ENCODE data around the gene ACOT9. TPM values are rescaled to one million over a fixed set of nuclear protein-coding genes. Genes with fewer than 3 reads are reported as not detected.

Gene ACOT9
- total and polyA plus RNA-seq, 10 donors: 25.7 to 46.9 (median 38.5) TPM

DNA sequence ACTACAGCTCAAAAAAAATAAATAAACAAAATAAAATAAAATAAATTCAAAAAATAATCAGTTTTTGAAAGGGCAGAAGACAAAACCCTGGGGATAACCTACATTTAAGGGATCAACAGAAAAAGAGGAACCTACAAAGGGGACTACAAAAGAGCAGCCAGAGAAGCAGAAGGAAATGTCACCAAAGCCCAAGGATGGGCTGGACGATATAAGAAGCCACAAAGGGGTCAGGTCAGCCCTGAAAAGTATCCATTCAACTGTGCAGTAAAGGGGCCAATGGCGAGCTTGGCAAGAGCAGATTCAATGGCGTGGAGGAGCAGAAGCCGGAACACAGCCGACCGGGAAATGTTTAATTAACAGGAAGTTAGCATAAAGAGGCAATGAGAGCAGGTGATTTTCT, 16.9 kb downstream of the ACOT9 start:
- Histone ChIP-seq H3K4me1 (peaks cover 0 to 13% (median 0%) of the 10 kb centered on the region in 6 donors), H3K4me3 (no peak overlapping the region), H3K27ac (peak overlapping the region in 4 of 8 donors; percentile 18 to 64 (median 52)), H3K27me3 (replicated peaks in 1 of 7) (no peaks in the 10 kb centered on the region), H3K36me3 (peaks cover 0 to 97% (median 18%) of the 10 kb centered on the region in 6 donors), H3K9me3 (no peaks in the 10 kb centered on the region)
- intact Hi-C loops (cut with DNase I; ENCODE audit: low total_unique reads): no loop called here
- DNase-seq: no peak
- WGBS, 5 donors: 26 to 58% (median 40%) methylated on average over 6 of the region's 6 CpGs
- TF ChIP-seq, protein P1, sequence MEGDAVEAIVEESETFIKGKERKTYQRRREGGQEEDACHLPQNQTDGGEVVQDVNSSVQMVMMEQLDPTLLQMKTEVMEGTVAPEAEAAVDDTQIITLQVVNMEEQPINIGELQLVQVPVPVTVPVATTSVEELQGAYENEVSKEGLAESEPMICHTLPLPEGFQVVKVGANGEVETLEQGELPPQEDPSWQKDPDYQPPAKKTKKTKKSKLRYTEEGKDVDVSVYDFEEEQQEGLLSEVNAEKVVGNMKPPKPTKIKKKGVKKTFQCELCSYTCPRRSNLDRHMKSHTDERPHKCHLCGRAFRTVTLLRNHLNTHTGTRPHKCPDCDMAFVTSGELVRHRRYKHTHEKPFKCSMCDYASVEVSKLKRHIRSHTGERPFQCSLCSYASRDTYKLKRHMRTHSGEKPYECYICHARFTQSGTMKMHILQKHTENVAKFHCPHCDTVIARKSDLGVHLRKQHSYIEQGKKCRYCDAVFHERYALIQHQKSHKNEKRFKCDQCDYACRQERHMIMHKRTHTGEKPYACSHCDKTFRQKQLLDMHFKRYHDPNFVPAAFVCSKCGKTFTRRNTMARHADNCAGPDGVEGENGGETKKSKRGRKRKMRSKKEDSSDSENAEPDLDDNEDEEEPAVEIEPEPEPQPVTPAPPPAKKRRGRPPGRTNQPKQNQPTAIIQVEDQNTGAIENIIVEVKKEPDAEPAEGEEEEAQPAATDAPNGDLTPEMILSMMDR (IDR thresholded peaks at IDR 0.05 in 8 of 11, conservative IDR thresholded peaks at IDR 0.05 in 3 of 11): no peak
- TF ChIP-seq POLR2AphosphoS5 (IDR thresholded peaks at IDR 0.05) (no peak), POLR2A (IDR thresholded peaks at IDR 0.05) (no peak)

DNA sequence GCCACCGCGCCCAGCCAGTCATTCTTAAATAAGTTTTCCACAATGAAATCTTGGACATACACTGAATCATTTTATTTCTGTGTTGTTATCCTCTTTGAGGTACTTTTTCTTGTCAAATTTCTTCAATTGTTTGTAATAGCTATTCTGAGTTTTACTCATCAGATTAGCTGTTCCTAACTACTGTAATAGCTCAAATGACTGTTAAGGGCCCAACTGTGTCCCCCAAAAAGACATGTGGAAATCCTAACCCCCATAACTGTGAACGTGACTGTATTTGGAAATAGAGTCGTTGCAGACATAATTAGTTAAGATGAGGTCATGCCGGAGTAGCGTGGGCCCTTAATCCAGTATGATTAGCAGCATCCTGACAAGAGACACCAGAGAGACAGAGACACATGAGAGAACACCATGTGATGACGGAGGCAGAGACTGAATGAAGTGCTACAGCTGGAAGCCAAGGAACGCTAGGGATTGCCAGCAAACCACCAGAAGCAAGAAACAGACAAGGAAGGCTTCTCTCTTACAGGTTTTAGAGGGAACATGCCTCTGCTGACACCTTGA, 22.9 kb downstream of the ACOT9 start:
- TF ChIP-seq POLR2AphosphoS5 (IDR thresholded peaks at IDR 0.05): no peak
- TF ChIP-seq POLR2A (IDR thresholded peaks at IDR 0.05): no peak
- TF ChIP-seq, protein P1 (IDR thresholded peaks at IDR 0.05 in 8 of 11, conservative IDR thresholded peaks at IDR 0.05 in 3 of 11): no peak
- H3K27ac ChIP-seq: no peak overlapping the region
- intact Hi-C loops (cut with DNase I; ENCODE audit: low total_unique reads): no loop called here
- no peaks in the 10 kb centered on the region for H3K9me3 ChIP-seq
- 68 to 97% (median 84%) methylated on average over 8 of the region's 8 CpGs for WGBS, 5 donors
- H3K4me1 ChIP-seq: no peaks in the 10 kb centered on the region
- no peak for DNase-seq
- H3K27me3 ChIP-seq (replicated peaks in 1 of 7): no peaks in the 10 kb centered on the region
- no peak overlapping the region for H3K4me3 ChIP-seq
- H3K36me3 ChIP-seq: peaks cover 0 to 99% (median 7%) of the 10 kb centered on the region in 6 donors

GRCh38 chrX:23705235-23705634, 37.8 kb downstream of the ACOT9 start:
- TF ChIP-seq, protein P1 (IDR thresholded peaks at IDR 0.05 in 8 of 11, conservative IDR thresholded peaks at IDR 0.05 in 3 of 11): no peak
- TF ChIP-seq POLR2A (IDR thresholded peaks at IDR 0.05): no peak
- no peak for TF ChIP-seq POLR2AphosphoS5 (IDR thresholded peaks at IDR 0.05)
- Histone ChIP-seq H3K9me3 (no peaks in the 10 kb centered on the region), H3K27ac (no peak overlapping the region), H3K4me3 (no peak overlapping the region), H3K27me3 (replicated peaks in 1 of 7) (no peaks in the 10 kb centered on the region), H3K36me3 (peaks cover 0 to 95% (median 22%) of the 10 kb centered on the region in 6 donors), H3K4me1 (no peaks in the 10 kb centered on the region)
- intact Hi-C loops (cut with DNase I; ENCODE audit: low total_unique reads): no loop called here
- DNase-seq: no peak
- WGBS, 5 donors: 74 to 100% (median 83%) methylated on average over 5 of the region's 5 CpGs

GRCh38 chrX:23704673-23705206, 38.3 kb downstream of the ACOT9 start:
- Histone ChIP-seq H3K9me3 (no peaks in the 10 kb centered on the region), H3K36me3 (peaks cover 0 to 90% (median 22%) of the 10 kb centered on the region in 6 donors), H3K4me3 (no peak overlapping the region), H3K27me3 (replicated peaks in 1 of 7) (no peaks in the 10 kb centered on the region), H3K4me1 (no peaks in the 10 kb centered on the region), H3K27ac (no peak overlapping the region)
- 77 to 92% (median 90%) methylated on average over 5 of the region's 5 CpGs for WGBS, 5 donors
- intact Hi-C loops (cut with DNase I; ENCODE audit: low total_unique reads): no loop called here
- TF ChIP-seq, protein P1 (IDR thresholded peaks at IDR 0.05 in 8 of 11, conservative IDR thresholded peaks at IDR 0.05 in 3 of 11): no peak
- TF ChIP-seq POLR2A (IDR thresholded peaks at IDR 0.05): no peak
- no peak for TF ChIP-seq POLR2AphosphoS5 (IDR thresholded peaks at IDR 0.05)
- DNase-seq: no peak
